ENCODE results near the gene LYZL1.

DNA sequence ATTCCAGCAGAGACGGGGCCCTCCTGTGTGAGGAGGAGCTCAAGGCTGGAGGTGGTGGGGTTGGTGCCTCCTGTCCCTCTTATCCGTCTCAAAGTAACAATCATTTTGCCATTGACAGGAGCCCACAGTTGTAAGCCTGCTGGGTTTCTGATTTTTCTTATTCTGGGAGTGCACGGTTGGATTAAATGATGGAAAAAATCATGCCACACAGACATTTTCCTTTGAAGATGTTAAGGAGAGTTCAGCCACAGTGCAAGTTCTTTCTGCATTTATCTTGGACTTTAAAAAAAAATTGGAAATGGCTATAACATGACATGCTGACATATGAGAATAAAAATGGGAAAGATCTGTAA lies 8.4 kb upstream of the LYZL1 start:
- TF ChIP-seq POLR2AphosphoS5 (IDR thresholded peaks at IDR 0.05; ENCODE audit: low read depth, low read length) (no peak), POLR2A (IDR thresholded peaks at IDR 0.05; ENCODE audit: low read depth, low read length) (no peak), TAF1 (IDR thresholded peaks at IDR 0.05; ENCODE audit: borderline replicate concordance, low read depth, low read length) (no peak)
